SK-N-SH (cell line): ENCODE results near the gene NCOA4.

Experiments
- CHD2 ChIP-seq: fragments of 150-350 bp; IDR thresholded peaks from 2 replicates; pipeline ENCODE4 v1.6.1; 2018; ENCODE audit warnings: low read length; ENCODE audit not compliant: partially characterized antibody
- ELF1 ChIP-seq: IDR thresholded peaks from 2 replicates; pipeline ENCODE4 v1.4.0; 2012
- EP300 ChIP-seq, 2 experiments: IDR thresholded peaks; 2 replicates each; pipeline versions ENCODE4 v1.4.0 to v1.6.1; 2012; ENCODE audit warnings: borderline replicate concordance in 1 of 2, low read depth in 1 of 2, low read length in 1 of 2
- FOXJ3 ChIP-seq: sonication (generic); formaldehyde crosslinking; IDR thresholded peaks from 2 replicates; pipeline ENCODE4 v1.5.1; 2020; ENCODE audit warnings: mild to moderate bottlenecking, missing genetic modification reagents
- POLR2AphosphoS5 ChIP-seq: IDR thresholded peaks from 2 replicates; pipeline ENCODE4 v1.6.1; 2012; ENCODE audit warnings: low read depth, low read length
- RAD21 ChIP-seq: IDR thresholded peaks from 2 replicates; pipeline ENCODE4 v1.6.1; 2012; ENCODE audit warnings: mild to moderate bottlenecking, low read length
- SIN3A ChIP-seq: IDR thresholded peaks from 2 replicates; pipeline ENCODE4 v1.6.1; 2012; ENCODE audit warnings: low read depth, mild to moderate bottlenecking, low read length, moderate library complexity, borderline replicate concordance
- TCF12 ChIP-seq: IDR thresholded peaks from 2 replicates; pipeline ENCODE4 v1.4.0; 2012
- YY1 ChIP-seq: IDR thresholded peaks from 2 replicates; pipeline ENCODE4 v1.4.0; 2012; ENCODE audit warnings: low read depth, mild to moderate bottlenecking
- TF ChIP-seq, protein P1 (sequence below): fragments of 200-600 bp; sonication (generic); IDR thresholded peaks from 2 replicates; pipeline ENCODE4 v1.6.1; 2017; ENCODE audit warnings: antibody characterized with exemption, mild to moderate bottlenecking, moderate library complexity

DNA sequence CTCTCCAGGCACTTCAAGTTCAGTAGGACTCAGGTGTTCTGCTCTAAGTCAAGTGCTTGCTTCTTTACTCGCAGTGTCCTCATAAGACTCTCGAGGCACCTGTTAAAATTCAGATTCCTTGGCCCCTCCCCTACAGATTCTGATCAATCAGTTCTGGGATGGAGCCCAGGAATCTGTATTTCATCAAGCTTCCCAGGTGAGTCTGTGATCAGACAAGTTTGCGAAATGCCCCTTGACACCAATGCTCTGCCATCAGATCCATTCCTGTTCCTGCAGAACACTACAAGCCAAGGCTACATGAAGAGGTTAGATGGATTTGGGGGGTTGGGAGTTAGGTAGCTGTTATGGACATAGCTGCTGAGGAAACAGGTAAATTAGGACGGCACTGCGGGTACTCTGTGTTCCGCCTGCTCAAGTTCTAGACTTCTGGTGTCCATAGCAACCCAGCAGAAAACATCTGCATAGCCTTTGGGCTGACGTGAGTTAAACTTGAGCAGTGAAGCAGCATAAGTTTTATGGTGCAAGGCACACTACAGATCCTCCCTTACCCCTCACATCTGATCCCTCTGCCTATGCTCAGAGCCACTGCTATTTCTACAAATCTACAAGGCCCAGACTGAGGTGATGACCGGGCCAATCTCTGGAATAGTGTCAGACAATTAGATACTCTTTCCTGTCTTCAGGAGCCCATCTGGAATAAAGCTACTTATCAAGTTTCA is 6.8 kb upstream of the NCOA4 start:
- TF ChIP-seq ELF1: no peak
- TF ChIP-seq TCF12: no peak
- no peak for TF ChIP-seq POLR2AphosphoS5
- no peak for TF ChIP-seq EP300 (IDR thresholded peaks at IDR 0.05; ENCODE audit: borderline replicate concordance in 1 of 2, low read depth in 1 of 2, low read length in 1 of 2)
- no peak for TF ChIP-seq CHD2
- TF ChIP-seq, protein P1, sequence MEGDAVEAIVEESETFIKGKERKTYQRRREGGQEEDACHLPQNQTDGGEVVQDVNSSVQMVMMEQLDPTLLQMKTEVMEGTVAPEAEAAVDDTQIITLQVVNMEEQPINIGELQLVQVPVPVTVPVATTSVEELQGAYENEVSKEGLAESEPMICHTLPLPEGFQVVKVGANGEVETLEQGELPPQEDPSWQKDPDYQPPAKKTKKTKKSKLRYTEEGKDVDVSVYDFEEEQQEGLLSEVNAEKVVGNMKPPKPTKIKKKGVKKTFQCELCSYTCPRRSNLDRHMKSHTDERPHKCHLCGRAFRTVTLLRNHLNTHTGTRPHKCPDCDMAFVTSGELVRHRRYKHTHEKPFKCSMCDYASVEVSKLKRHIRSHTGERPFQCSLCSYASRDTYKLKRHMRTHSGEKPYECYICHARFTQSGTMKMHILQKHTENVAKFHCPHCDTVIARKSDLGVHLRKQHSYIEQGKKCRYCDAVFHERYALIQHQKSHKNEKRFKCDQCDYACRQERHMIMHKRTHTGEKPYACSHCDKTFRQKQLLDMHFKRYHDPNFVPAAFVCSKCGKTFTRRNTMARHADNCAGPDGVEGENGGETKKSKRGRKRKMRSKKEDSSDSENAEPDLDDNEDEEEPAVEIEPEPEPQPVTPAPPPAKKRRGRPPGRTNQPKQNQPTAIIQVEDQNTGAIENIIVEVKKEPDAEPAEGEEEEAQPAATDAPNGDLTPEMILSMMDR: no peak
- no peak for TF ChIP-seq FOXJ3 (CRISPR knock-in tag)
- TF ChIP-seq RAD21: no peak
- TF ChIP-seq SIN3A: no peak
- no peak for TF ChIP-seq YY1
